K562 (cell line): ENCODE results near the gene ATF7IP.

ENCODE experiments used
- ASH1L ChIP-seq: fragments of 450-650 bp; IDR thresholded peaks from 2 replicates; pipeline ENCODE4 v1.6.1; 2018; ENCODE audit warnings: borderline replicate concordance, mild to moderate bottlenecking, low read depth; ENCODE audit not compliant: partially characterized antibody
- CTCF ChIP-seq, 3 experiments: IDR thresholded peaks in 2 of 3; conservative IDR thresholded peaks in 1 of 3; 2 replicates each; pipeline ENCODE4 v1.5.1; 2011 to 2012; ENCODE audit warnings: low read length in 3 of 3, mild to moderate bottlenecking in 3 of 3, control low read depth in 2 of 3, improper control_type of control experiment in 1 of 3, inconsistent platforms in 1 of 3, low read depth in 1 of 3, mixed read lengths in 1 of 3, moderate library complexity in 1 of 3; ENCODE audit not compliant: insufficient read depth in 2 of 3
- ELF4 ChIP-seq: fragments of 450-650 bp; formaldehyde crosslinking; IDR thresholded peaks from 2 replicates; pipeline ENCODE4 v1.4.0; 2022; ENCODE audit warnings: missing genetic modification characterization
- EZH2 ChIP-seq: IDR thresholded peaks from 2 replicates; pipeline ENCODE4 v1.6.1; 2012; ENCODE audit warnings: low read depth, mild to moderate bottlenecking, inconsistent platforms, low read length, borderline replicate concordance
- HNRNPK ChIP-seq: fragments of 200-400 bp; formaldehyde crosslinking; IDR thresholded peaks from one replicate; pipeline ENCODE4 v1.6.1; 2018; ENCODE audit warnings: mild to moderate bottlenecking, low read depth, low read length; ENCODE audit not compliant: poor library complexity, severe bottlenecking
- L3MBTL2 ChIP-seq: fragments of 450-650 bp; IDR thresholded peaks from 2 replicates; pipeline ENCODE4 v1.6.1; 2016; ENCODE audit warnings: mild to moderate bottlenecking, moderate library complexity
- POLR2A ChIP-seq: fragments of 450-650 bp; conservative IDR thresholded peaks from 2 replicates; pipeline ENCODE4 v1.6.1; 2016
- POLR2AphosphoS5 ChIP-seq: IDR thresholded peaks from 2 replicates; pipeline ENCODE4 v1.6.1; 2011; ENCODE audit warnings: mild to moderate bottlenecking, low read depth, low read length, moderate library complexity; ENCODE audit not compliant: control insufficient read depth, insufficient read depth
- RAD21 ChIP-seq, 2 experiments: fragments of 250-450 bp in 1 of 2; fragments of 450-650 bp in 1 of 2; sonication (Bioruptor Pico) in 1 of 2; formaldehyde crosslinking in 1 of 2; IDR thresholded peaks in 1 of 2; conservative IDR thresholded peaks in 1 of 2; 2 replicates each; pipeline versions ENCODE4 v1.4.0 to v1.8.0; 2020 to 2022; ENCODE audit warnings: mild to moderate bottlenecking in 2 of 2, moderate library complexity in 1 of 2
- SIN3B ChIP-seq: fragments of 450-650 bp; IDR thresholded peaks from 2 replicates; pipeline ENCODE4 v1.6.1; 2017; ENCODE audit warnings: low read depth, mild to moderate bottlenecking, moderate library complexity
- TOE1 ChIP-seq, 2 experiments: fragments of 450-650 bp in 1 of 2; sonication (generic) in 1 of 2; formaldehyde crosslinking in 1 of 2; IDR thresholded peaks; 2 replicates each; pipeline versions ENCODE4 v1.7.1 to v1.8.0; 2016 to 2022; ENCODE audit warnings: borderline replicate concordance in 2 of 2, mild to moderate bottlenecking in 2 of 2, antibody characterized with exemption in 1 of 2, inconsistent platforms in 1 of 2, low read depth in 1 of 2, missing genetic modification reagents in 1 of 2, moderate library complexity in 1 of 2
- YY1 ChIP-seq, 3 experiments: IDR thresholded peaks; 2 replicates each; pipeline ENCODE4 v1.6.1; 2011; ENCODE audit warnings: low read length in 2 of 3, mild to moderate bottlenecking in 2 of 3, moderate library complexity in 2 of 3, borderline replicate concordance in 1 of 3, control low read depth in 1 of 3, low read depth in 1 of 3; ENCODE audit not compliant: insufficient read depth in 3 of 3, insufficient replicate concordance in 2 of 3, control insufficient read depth in 1 of 3, insufficient read length in 1 of 3; ENCODE audit errors: extremely low read depth in 1 of 3
- ZSCAN29 ChIP-seq: fragments of 450-650 bp; IDR thresholded peaks from 2 replicates; pipeline ENCODE4 v1.6.1; 2017

GRCh38 chr12:14400599-14400998 lies 35.1 kb downstream of the ATF7IP start:
- no peak for TF ChIP-seq ELF4 (CRISPR knock-in tag)
- TF ChIP-seq EZH2 = no peak
- no peak for TF ChIP-seq ASH1L
- TF ChIP-seq HNRNPK = no peak
- TF ChIP-seq L3MBTL2 = no peak
- TF ChIP-seq TOE1 (IDR thresholded peaks at IDR 0.05; ENCODE audit: borderline replicate concordance) = no peak
- no peak for TF ChIP-seq TOE1 (CRISPR knock-in tag; IDR thresholded peaks at IDR 0.05; ENCODE audit: borderline replicate concordance, low read depth)
- no peak for TF ChIP-seq YY1 (IDR thresholded peaks at IDR 0.05; ENCODE audit: borderline replicate concordance in 1 of 3, control insufficient read depth in 1 of 3, extremely low read depth in 1 of 3, insufficient read depth in 3 of 3, insufficient read length in 1 of 3, insufficient replicate concordance in 2 of 3, low read depth in 1 of 3, low read length in 2 of 3)
- TF ChIP-seq CTCF (IDR thresholded peaks at IDR 0.05 in 2 of 3, conservative IDR thresholded peaks at IDR 0.05 in 1 of 3; ENCODE audit: insufficient read depth in 2 of 3, low read depth in 1 of 3, low read length in 3 of 3) = no peak
- TF ChIP-seq SIN3B = no peak
- TF ChIP-seq ZSCAN29 = no peak
- TF ChIP-seq POLR2A = no peak
- no peak for TF ChIP-seq RAD21 (CRISPR knock-in tag; conservative IDR thresholded peaks at IDR 0.05 in 1 of 2, IDR thresholded peaks at IDR 0.05 in 1 of 2)
- no peak for TF ChIP-seq POLR2AphosphoS5
